Spleen (tissue), 11 donors: Measurements from ENCODE around the gene METTL1. TPM values are rescaled to one million over a fixed set of nuclear protein-coding genes. Genes with fewer than 3 reads are reported as not detected.

Experiments used
- DNase-seq: peaks from one replicate; pipeline ENCODE4 v3.0.0-alpha.2; 2020
- H3K27ac ChIP-seq, 8 donors: fragments of 200-600 bp; sonication (generic) in 7 of 8; 1 replicate in 4 of 8; 2 replicates in 4 of 8; pipeline versions ENCODE4 v1.5.0 to v1.8.0; 2016 to 2021; ENCODE audit warnings: inconsistent platforms in 4 of 8, mild to moderate bottlenecking in 4 of 8, moderate library complexity in 1 of 8
- H3K27me3 ChIP-seq, 7 donors: fragments of 200-600 bp; sonication (generic) in 6 of 7; replicated peaks in 1 of 7; 1 replicate in 4 of 7; 2 replicates in 3 of 7; pipeline versions ENCODE4 v1.5.0 to v1.8.0; 2016 to 2021; ENCODE audit warnings: inconsistent platforms in 3 of 7, mild to moderate bottlenecking in 1 of 7
- H3K36me3 ChIP-seq, 6 donors: fragments of 200-600 bp; sonication (generic) in 5 of 6; 1 replicate in 4 of 6; 2 replicates in 2 of 6; pipeline versions ENCODE4 v1.5.0 to v1.8.0; 2016 to 2021; ENCODE audit warnings: inconsistent platforms in 2 of 6
- H3K4me1 ChIP-seq, 6 donors: fragments of 200-600 bp; sonication (generic) in 5 of 6; 1 replicate in 3 of 6; 2 replicates in 3 of 6; pipeline versions ENCODE4 v1.5.0 to v1.8.0; 2016 to 2021; ENCODE audit warnings: inconsistent platforms in 3 of 6
- H3K4me3 ChIP-seq, 8 donors: fragments of 200-600 bp; sonication (generic) in 7 of 8; 1 replicate in 4 of 8; 2 replicates in 4 of 8; pipeline versions ENCODE4 v1.5.0 to v1.8.0; 2016 to 2021; ENCODE audit warnings: inconsistent platforms in 4 of 8, mild to moderate bottlenecking in 4 of 8, moderate library complexity in 2 of 8
- H3K9me3 ChIP-seq, 8 donors: fragments of 200-600 bp; sonication (generic) in 7 of 8; 1 replicate in 4 of 8; 2 replicates in 4 of 8; pipeline versions ENCODE4 v1.5.0 to v1.8.0; 2016 to 2021; ENCODE audit warnings: inconsistent platforms in 4 of 8
- CTCF ChIP-seq, 11 experiments: fragments of 200-600 bp in 7 of 11; fragments of 450-650 bp in 4 of 11; sonication (generic) in 4 of 11; IDR thresholded peaks in 8 of 11; conservative IDR thresholded peaks in 3 of 11; 1 replicate in 7 of 11; 2 replicates in 4 of 11; pipeline versions ENCODE4 v1.4.0 to v1.8.0; 2016 to 2021; ENCODE audit warnings: antibody characterized with exemption in 11 of 11, inconsistent platforms in 4 of 11, mild to moderate bottlenecking in 1 of 11
- POLR2A ChIP-seq, 3 donors: fragments of 450-650 bp; IDR thresholded peaks; one replicate each; pipeline ENCODE4 v1.5.1; 2017; ENCODE audit warnings: antibody characterized with exemption in 3 of 3, mild to moderate bottlenecking in 1 of 3
- POLR2AphosphoS5 ChIP-seq, 3 donors: sonication (generic); formaldehyde crosslinking; IDR thresholded peaks; one replicate each; pipeline ENCODE4 v1.5.1; 2017; ENCODE audit warnings: antibody characterized with exemption in 3 of 3
- WGBS, 5 donors: extraction: QIAGEN DNeasy Blood & Tissue Kit in 3 of 5; methylation state at CpG; one replicate each; pipeline versions ENCODE4 v1.1.5 to v1.1.7; 2013 to 2018; 5-methylcytosine and 5-hydroxymethylcytosine counted together
- intact Hi-C: fragments of 100-400 bp; cut with DNase I; formaldehyde crosslinking; loops from one replicate; pipeline ENCODE4 v1.15.0; 2023; ENCODE audit warnings: low total_unique reads
- polyA plus RNA-seq, 3 donors: library from polyadenylated mRNA; stranded (reverse); fragments of 200-250 nt; gene quantifications; one replicate each; pipeline ENCODE4 v1.2.1, GENCODE V29; 2013
- total RNA-seq, 7 donors: library from RNA; depleted of rRNA in 3 of 7; stranded (reverse); fragments of >200 nt in 3 of 7; fragmentation: NEBNext Ultra II Directional in 4 of 7; extraction: Animal tissue kit (Norgen Biotek cat#: 25700) in 4 of 7; gene quantifications; one replicate each; pipeline versions ENCODE4 v1.1.0 to v1.2.1, GENCODE V29; 2016 to 2021
- donor health status: healthy with polysubstance abuse.
- donor health status: DM: no; HTN: no; CAD: no; lungs with moderate emphysema.
- donor health status: DM: no; HTN: no; CAD: no.
- donor health status: Bipolar disorder and iron deficiency.
- donor health status: healthy.
- donor health status: DM: no; HTN: no; CAD: no.
- donor health status: DM: yes; HTN: yes; CAD: no.

Gene METTL1
- total and polyA plus RNA-seq, 10 donors: 4.9 to 22.0 (median 14.5) TPM

GRCh38 chr12:57724003-57724935 lies 47.6 kb downstream of the METTL1 start:
- H3K27me3 ChIP-seq: no peaks in the 10 kb centered on the region
- H3K4me1 ChIP-seq: peaks cover 0 to 24% (median 7%) of the 10 kb centered on the region in 6 donors
- intact Hi-C loops: no loop called here
- TF ChIP-seq POLR2AphosphoS5 (IDR thresholded peaks at IDR 0.05) (peak; percentile 33 to 55 (median 51)), POLR2A (IDR thresholded peaks at IDR 0.05) (no peak), CTCF (IDR thresholded peaks at IDR 0.05 in 8 of 11, conservative IDR thresholded peaks at IDR 0.05 in 3 of 11) (no peak)
- 86 to 92% (median 89%) methylated on average over 12 of the region's 12 CpGs for WGBS, 5 donors
- no peak overlapping the region for H3K27ac ChIP-seq
- peaks cover 0 to 67% (median 56%) of the 10 kb centered on the region in 6 donors for H3K36me3 ChIP-seq
- no peak overlapping the region for H3K4me3 ChIP-seq
- no peaks in the 10 kb centered on the region for H3K9me3 ChIP-seq
- DNase-seq: no peak

- no peak overlapping the region for H3K4me3 ChIP-seq
- H3K27me3 ChIP-seq: no peaks in the 10 kb centered on the region
- H3K36me3 ChIP-seq: peaks cover 0 to 67% (median 61%) of the 10 kb centered on the region in 6 donors
- DNase-seq: no peak
- H3K9me3 ChIP-seq: no peaks in the 10 kb centered on the region
- peaks cover 0 to 24% (median 7%) of the 10 kb centered on the region in 6 donors for H3K4me1 ChIP-seq
- WGBS, 5 donors: 61 to 72% (median 71%) methylated on average over 2 of the region's 2 CpGs
- H3K27ac ChIP-seq: no peak overlapping the region
- TF ChIP-seq POLR2A (IDR thresholded peaks at IDR 0.05) (no peak), CTCF (IDR thresholded peaks at IDR 0.05 in 8 of 11, conservative IDR thresholded peaks at IDR 0.05 in 3 of 11) (no peak), POLR2AphosphoS5 (IDR thresholded peaks at IDR 0.05) (no peak)
- intact Hi-C loops: no loop called here
Observed at GRCh38 chr12:57723630-57723962, 48.3 kb downstream of the METTL1 start.

- intact Hi-C loops: no loop called here
Observed at GRCh38 chr12:57722716-57723629, 48.9 kb downstream of the METTL1 start.

More at GRCh38 chr12:57722716-57723629, 48.9 kb downstream of the METTL1 start:
- no peak for DNase-seq
- H3K9me3 ChIP-seq: no peaks in the 10 kb centered on the region
- H3K4me1 ChIP-seq: peaks cover 0 to 24% (median 7%) of the 10 kb centered on the region in 6 donors
- no peak overlapping the region for H3K27ac ChIP-seq
- WGBS, 5 donors: 68 to 79% (median 72%) methylated on average over 11 of the region's 11 CpGs
- TF ChIP-seq CTCF (IDR thresholded peaks at IDR 0.05 in 8 of 11, conservative IDR thresholded peaks at IDR 0.05 in 3 of 11) (no peak), POLR2AphosphoS5 (IDR thresholded peaks at IDR 0.05) (peak; percentile 31 to 79 (median 50))
- H3K36me3 ChIP-seq: peaks cover 0 to 67% (median 61%) of the 10 kb centered on the region in 6 donors
- H3K4me3 ChIP-seq: no peak overlapping the region
- no peaks in the 10 kb centered on the region for H3K27me3 ChIP-seq
